SJSA1 (cell line): ENCODE measurements around the gene NACC2. TPM values are rescaled to one million over a fixed set of nuclear protein-coding genes. Genes with fewer than 3 reads are reported as not detected.

Experiments used
- DNase-seq, 2 experiments: peaks; one replicate each; pipeline ENCODE4 v3.0.0-alpha.2; 2015 to 2020; ENCODE audit warnings: low spot score in 2 of 2, low read depth in 1 of 2
- H3K27ac ChIP-seq: fragments of 250-450 bp; sonication (Bioruptor Pico); 2 replicates; pipeline ENCODE4 v1.5.1; 2020; ENCODE audit warnings: mild to moderate bottlenecking, moderate library complexity
- H3K27me3 ChIP-seq: fragments of 250-450 bp; sonication (Bioruptor Pico); replicated peaks from 2 replicates; pipeline ENCODE4 v1.5.1; 2020; ENCODE audit warnings: mild to moderate bottlenecking, moderate library complexity
- H3K36me3 ChIP-seq: fragments of 250-450 bp; sonication (Bioruptor Pico); 2 replicates; pipeline ENCODE4 v1.5.1; 2020; ENCODE audit warnings: mild to moderate bottlenecking
- H3K4me1 ChIP-seq: fragments of 250-450 bp; sonication (Bioruptor Pico); replicated peaks from 2 replicates; pipeline ENCODE4 v1.6.1; 2021; ENCODE audit warnings: mild to moderate bottlenecking
- H3K4me3 ChIP-seq: fragments of 250-450 bp; sonication (Bioruptor Pico); 2 replicates; pipeline ENCODE4 v1.5.1; 2020; ENCODE audit warnings: mild to moderate bottlenecking
- H3K9me3 ChIP-seq: fragments of 250-450 bp; sonication (Bioruptor Pico); replicated peaks from 2 replicates; pipeline ENCODE4 v1.5.1; 2020; ENCODE audit warnings: mild to moderate bottlenecking
- total RNA-seq: library from RNA; depleted of rRNA; stranded (reverse); fragments of >200 nt; shearing (Covaris generic); gene quantifications from 2 replicates; pipeline ENCODE4 v1.2.3, GENCODE V29; 2014

The NACC2 gene
- total RNA-seq, 1 experiment from 2014 or later: 20.2 TPM

DNA sequence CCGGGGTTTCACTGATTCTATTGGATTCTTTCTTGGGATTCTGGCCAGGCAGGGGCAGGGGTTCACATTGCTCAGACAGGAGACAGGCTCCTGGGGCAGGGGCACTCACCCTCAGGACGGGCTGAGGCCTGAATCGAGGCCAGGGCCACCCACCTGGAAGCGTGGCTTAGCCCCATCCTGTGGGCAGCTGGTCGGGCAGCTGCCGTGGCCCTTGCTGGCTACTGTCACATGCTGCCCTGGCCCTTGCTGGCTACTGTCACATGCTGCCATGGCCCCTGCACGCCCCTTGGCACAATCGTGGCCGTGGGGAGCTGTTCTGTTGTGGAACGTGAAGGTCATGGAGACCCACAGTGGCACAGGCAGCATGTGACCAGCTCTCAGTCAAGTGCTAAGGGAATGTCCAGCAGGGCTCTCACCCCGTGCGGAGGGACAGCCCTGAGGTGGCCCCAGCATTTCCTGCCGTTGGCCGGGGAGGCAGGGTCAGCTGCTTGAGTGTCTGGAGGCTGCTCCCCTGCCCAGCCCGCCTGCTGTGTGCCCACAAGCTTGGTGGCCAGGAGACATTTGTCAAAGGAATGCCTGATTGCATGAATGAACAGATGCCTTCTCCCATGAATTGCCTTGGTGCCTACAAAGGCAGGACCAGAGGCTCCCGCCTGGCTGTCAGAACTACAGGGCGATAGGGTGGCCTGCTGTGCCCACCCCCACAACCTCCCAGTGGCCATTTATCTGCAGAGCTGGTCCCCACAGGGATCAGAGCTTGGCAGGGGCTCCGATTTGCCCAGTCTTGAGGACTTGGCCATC is 40.4 kb upstream of the NACC2 start:
- Histone ChIP-seq H3K27me3 (peaks cover 46% of the 10 kb centered on the region), H3K4me1 (peaks cover 7% of the 10 kb centered on the region; the same call in 1 of the 2 replicates), H3K9me3 (no peaks in the 10 kb centered on the region), H3K36me3 (no peaks in the 10 kb centered on the region), H3K27ac (no peak overlapping the region), H3K4me3 (no peak overlapping the region)
- no peak for DNase-seq

DNA sequence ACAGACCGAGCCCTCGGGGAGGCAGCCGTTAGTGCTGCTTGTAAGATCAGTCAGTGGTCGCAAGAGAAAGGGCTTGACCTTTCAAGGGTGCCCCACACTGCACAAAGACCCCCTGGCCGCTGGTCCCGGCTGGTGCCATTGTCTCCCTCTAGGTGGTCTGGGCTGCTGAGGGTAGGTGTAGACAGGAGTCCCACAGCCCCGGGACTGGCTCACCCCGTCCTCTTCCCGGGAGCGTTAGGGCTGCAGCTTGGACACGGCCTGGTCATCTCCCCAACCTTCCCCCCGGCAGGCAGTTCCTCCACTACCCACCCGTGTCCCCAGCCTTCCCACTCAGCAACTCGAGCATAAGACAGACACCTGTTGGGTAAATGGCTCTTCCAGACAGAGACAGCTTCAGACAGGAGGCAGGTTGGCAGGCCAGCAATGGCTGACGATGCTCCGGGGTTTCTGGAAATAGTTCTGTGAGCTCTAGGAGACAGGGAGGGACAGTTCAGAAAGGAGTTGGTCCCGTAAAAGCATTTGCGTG is 38.9 kb upstream of the NACC2 start:
- H3K4me3 ChIP-seq: no peak overlapping the region
- no peak overlapping the region for H3K27ac ChIP-seq
- peaks cover 7% of the 10 kb centered on the region; the same call in 1 of the 2 replicates for H3K4me1 ChIP-seq
- H3K27me3 ChIP-seq: peaks cover 53% of the 10 kb centered on the region
- no peaks in the 10 kb centered on the region for H3K9me3 ChIP-seq
- no peaks in the 10 kb centered on the region for H3K36me3 ChIP-seq
- DNase-seq: no peak

DNA sequence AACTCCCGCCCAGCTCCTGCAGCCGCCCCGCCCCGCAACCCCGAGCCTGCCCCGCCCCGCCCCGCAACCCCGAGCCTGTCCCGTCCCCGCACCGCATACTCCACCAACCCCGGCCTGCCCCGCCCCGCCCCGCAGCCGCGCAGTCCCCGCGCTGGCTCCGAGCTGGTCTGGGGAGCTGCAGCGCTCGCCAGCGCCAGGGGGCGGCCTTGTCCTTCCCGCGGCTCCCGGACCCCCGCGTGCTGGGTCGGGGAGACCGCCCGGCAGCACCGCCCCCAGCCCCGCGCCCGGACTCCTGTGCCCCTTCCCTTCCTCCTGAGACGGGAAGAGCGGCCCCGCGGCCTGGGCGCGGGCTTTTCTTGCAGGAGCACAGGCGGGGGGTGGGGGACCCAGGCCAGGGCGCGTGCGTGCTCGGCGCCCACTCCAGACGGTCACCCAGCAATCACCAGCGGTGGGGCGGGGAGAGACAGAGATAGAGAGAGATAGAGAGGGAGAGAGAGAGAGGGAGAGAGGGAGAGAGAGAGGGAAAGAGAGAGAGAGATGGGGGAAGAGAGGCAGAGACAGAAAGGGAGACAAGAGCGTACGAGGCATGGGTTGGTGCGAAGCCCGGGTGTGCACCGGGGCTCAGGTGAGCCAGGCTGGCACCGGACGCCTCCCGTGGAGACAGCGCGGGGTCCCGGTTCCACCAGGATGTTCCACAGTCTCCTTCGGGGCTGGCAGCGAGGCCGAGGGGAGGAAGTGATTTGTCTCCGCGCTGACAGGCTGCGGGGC is 38.3 kb upstream of the NACC2 start:
- no peaks in the 10 kb centered on the region for H3K9me3 ChIP-seq
- peaks cover 7% of the 10 kb centered on the region; the same call in 1 of the 2 replicates for H3K4me1 ChIP-seq
- no peak overlapping the region for H3K27ac ChIP-seq
- DNase-seq: no peak
- no peak overlapping the region for H3K4me3 ChIP-seq
- H3K27me3 ChIP-seq: peaks cover 56% of the 10 kb centered on the region
- no peaks in the 10 kb centered on the region for H3K36me3 ChIP-seq

DNA sequence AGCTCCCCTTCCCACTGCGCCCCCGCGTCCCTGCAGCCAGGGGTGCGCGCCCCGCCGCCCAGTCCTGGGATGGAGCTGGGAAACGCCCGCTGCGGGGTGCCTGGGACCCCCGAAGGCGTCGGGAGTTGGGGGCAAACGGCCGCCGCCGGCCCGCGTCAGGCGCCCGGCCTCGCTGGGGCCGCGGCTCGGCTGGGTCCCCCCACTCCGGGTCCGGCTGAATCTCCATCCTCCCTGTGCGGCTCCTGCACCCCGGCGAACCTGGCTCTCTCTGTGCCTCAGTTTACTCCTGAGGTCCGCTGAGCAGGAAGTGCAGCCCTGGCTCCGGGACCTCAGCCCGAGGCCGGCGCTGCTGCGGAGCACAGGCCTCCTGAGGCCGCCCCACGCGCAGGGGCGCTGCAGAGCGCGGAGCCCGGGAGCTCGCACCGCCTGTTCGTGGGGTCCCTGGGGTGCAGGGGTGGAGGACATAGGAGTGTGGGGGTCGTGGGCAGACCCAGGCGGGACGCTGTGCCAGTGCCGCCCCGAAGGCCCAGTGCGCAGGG is 37.5 kb upstream of the NACC2 start:
- no peaks in the 10 kb centered on the region for H3K36me3 ChIP-seq
- DNase-seq: no peak
- no peaks in the 10 kb centered on the region for H3K9me3 ChIP-seq
- H3K4me3 ChIP-seq: no peak overlapping the region
- peaks cover 58% of the 10 kb centered on the region for H3K27me3 ChIP-seq
- H3K27ac ChIP-seq: no peak overlapping the region
- peaks cover 7% of the 10 kb centered on the region; the same call in 1 of the 2 replicates for H3K4me1 ChIP-seq

DNA sequence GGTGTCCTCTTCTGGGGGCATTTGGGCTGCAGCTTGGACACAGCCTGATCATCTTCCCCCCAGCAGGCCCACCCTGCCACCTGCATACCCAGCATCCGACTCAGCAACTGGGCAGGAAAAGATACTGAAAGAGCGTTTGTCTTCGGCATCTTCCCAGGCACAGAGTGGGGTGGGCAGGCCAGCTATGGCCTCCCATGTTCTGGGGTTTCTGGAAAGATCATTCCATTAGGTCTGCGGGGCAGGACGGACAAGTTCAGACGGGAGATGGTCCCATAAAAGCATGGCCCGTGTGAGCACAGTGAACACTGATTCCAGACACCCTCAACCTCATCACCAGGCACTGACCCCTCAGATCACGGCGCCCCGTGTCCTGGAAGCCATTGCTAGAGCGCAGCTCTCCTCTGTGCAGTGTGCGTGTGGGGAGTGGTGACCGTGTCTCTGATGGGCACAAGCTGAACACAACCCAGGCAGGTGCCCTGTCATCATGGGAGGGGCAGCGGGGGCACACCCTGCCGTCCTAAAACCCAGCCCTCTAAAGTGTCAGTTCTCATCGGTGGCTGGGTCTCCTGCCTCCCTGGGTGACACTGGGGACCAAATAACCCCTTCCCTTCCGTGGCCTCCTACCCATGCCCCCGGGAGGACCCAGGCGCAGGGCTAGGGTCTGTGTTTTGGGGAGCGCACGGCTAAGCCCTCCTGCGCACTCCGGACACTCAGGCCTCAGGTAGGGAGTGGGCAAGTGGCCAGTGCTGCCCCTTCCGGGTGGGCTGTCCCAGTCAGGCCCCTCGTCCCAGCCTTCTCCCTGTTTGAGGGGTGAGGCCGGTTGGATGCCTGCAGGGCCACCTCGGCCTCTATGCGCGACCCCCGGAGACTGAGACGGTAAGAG is 36.8 kb upstream of the NACC2 start:
- H3K27ac ChIP-seq: no peak overlapping the region
- H3K36me3 ChIP-seq: no peaks in the 10 kb centered on the region
- peaks cover 7% of the 10 kb centered on the region; the same call in 1 of the 2 replicates for H3K4me1 ChIP-seq
- no peak overlapping the region for H3K4me3 ChIP-seq
- no peak for DNase-seq
- peaks cover 58% of the 10 kb centered on the region for H3K27me3 ChIP-seq
- H3K9me3 ChIP-seq: no peaks in the 10 kb centered on the region

DNA sequence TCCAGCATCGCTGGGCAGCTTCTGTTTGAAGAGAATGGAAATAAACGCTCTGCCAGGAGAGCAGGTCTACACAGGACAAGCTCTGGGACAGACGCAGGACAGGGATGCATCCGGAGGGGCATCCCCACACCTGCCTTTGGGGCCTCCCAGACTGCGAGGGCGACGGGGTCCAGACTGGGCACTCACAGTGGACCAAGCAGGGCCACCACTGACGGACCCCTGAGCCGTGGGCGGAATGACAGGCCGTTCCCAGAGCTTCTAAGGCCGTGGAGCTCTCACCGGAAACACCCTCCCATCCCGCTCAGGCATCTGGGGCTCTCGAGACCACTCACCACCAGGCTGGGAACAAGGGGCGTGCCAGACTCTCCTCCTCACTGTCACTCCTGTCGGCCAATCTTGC is 34.1 kb upstream of the NACC2 start:
- Histone ChIP-seq H3K4me3 (no peak overlapping the region), H3K27me3 (peaks cover 43% of the 10 kb centered on the region), H3K9me3 (no peaks in the 10 kb centered on the region)

DNA sequence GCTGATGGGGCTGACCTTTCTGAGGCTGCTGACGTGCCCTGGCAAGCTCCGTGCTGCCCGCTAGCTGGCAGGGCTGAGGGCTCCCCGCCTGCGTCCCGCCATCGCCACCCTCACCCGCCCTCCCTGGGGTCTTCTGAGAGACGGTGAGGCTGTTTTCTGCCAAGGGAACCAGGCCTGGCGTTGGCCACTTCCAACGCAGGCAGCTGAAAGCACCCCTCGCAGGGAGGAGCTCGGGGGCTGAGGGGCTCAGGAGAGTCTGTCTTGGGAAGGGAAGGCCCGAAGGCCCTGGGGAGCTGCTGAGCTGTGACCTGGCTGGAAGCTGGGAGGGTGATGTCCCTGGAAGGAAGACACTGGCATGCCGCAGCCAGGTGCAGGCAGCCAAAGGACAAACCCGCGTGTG is 33.3 kb upstream of the NACC2 start:
- no peak for DNase-seq
- Histone ChIP-seq H3K27me3 (peaks cover 36% of the 10 kb centered on the region), H3K36me3 (no peaks in the 10 kb centered on the region), H3K9me3 (no peaks in the 10 kb centered on the region), H3K4me1 (peaks cover 3% of the 10 kb centered on the region; the same call in 1 of the 2 replicates), H3K27ac (no peak overlapping the region), H3K4me3 (no peak overlapping the region)

More for the DNA sequence above, 34.1 kb upstream of the NACC2 start:
- no peak overlapping the region for H3K27ac ChIP-seq
- DNase-seq: no peak
- H3K36me3 ChIP-seq: no peaks in the 10 kb centered on the region
- H3K4me1 ChIP-seq: peaks cover 3% of the 10 kb centered on the region; the same call in 1 of the 2 replicates

DNA sequence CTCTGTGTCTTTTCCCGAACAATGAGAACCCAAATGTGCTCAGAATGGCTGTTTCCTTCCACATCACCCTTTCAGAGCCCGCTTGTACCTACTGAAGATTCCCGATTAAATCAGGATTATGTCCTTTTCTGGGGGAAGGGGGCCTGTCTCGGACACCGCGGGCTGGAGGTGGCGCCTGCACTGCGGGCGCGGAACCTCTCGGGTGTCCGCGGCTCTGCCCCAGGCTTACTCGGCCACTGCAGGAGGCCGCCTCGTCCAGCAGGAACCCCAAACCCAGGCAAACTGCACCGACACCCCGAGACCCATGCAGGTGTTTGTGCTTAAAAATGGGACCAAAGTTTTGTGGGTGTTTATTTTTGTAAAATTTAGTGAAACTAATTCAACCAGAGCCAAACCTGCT is 32.2 kb upstream of the NACC2 start:
- H3K27me3 ChIP-seq: peaks cover 28% of the 10 kb centered on the region
- no peak for DNase-seq
- H3K9me3 ChIP-seq: no peaks in the 10 kb centered on the region
- no peaks in the 10 kb centered on the region for H3K36me3 ChIP-seq
- H3K4me3 ChIP-seq: no peak overlapping the region
- peaks cover 6% of the 10 kb centered on the region for H3K4me1 ChIP-seq
- no peak overlapping the region for H3K27ac ChIP-seq

DNA sequence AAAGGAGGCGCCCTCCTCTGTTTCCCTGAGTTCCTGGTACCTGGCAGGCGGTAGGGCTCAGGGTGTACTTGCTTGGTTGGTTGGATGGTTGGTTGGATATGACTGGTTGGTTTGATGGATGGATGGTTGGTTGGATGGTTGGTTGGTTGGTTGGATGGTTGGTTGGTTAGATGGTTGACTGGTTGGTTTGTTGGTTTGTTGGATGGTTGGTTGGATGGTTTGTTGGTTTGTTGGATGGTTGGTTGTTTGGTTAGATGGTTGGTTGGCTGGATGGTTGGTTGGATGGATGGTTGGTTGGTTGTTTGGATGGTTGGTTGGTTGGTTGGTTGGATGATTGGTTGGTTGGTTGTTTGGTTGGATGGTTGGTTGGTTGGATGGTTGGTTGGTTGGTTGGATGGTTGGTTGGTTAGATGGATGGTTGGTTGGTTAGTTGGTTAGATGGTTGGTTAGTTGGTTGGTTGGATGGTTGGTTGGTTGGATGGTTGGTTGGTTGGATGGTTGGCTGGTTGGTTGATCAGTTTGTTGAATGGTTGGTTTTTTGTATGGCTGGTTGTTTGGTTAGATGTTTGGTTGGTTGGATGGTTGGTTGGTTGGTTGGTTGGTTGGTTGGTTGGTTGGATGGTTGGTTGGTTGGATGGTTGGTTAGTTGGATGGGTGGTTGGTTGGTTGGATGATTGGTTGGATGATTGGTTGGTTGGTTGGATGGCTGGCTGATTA is 30.0 kb upstream of the NACC2 start:
- H3K27ac ChIP-seq: no peak overlapping the region
- H3K27me3 ChIP-seq: peaks cover 11% of the 10 kb centered on the region; the same call in 1 of the 2 replicates
- no peaks in the 10 kb centered on the region for H3K9me3 ChIP-seq

DNA sequence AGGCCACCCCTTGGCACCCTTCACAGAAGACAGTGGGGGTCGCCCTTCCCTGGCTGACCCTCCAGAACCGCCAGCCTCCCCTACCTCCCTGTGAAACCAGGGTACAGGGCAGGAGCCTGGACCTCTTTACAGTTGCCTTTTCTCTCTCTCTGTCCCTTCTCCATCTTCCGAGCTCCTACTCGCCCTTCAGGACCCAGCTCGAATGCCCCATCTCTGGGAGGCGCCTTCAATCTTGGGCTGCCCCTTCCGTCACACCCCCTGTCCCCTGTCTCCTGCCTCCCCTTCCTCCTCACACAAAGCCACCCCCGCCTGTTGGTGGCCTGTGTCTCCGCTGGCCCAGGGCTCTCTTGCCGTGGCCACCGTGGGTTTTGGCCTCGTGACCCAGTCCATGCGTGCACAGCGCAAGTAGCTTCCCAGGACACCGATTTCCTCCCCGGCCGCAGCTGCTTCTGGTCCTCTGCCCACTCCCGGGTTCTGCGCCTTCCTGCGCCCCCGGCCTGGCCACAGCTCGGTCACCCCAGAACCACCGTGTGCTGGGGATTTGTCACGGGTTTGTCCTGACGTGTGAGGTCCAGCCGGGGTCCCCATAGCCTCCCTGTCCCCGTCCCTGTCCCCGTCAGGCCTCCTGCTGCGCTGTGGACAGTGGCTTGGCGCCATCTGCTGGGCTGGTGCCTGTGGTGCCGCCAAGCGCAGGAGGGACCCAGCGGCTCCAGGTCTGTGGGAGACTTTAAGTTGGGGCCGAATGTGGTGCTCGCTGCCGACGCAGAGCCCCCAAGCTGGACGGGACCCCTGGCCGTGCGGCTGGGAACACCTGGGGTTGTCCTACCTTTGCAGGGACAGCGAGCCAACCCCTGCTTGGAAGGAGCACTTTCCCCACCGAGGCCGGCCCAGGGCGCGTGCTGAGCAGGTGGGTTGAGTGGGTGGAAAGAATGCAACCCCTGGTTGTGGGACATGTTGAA is 27.6 kb upstream of the NACC2 start:
- peaks cover 21% of the 10 kb centered on the region for H3K4me1 ChIP-seq
- H3K4me3 ChIP-seq: no peak overlapping the region
- H3K9me3 ChIP-seq: no peaks in the 10 kb centered on the region
- no peaks in the 10 kb centered on the region for H3K27me3 ChIP-seq
- peaks cover 9% of the 10 kb centered on the region for H3K36me3 ChIP-seq
- H3K27ac ChIP-seq: no peak overlapping the region
- peak; percentile 57 to 65 for DNase-seq

More for the DNA sequence above, 30.0 kb upstream of the NACC2 start:
- Histone ChIP-seq H3K4me3 (no peak overlapping the region), H3K4me1 (peaks cover 10% of the 10 kb centered on the region), H3K36me3 (no peaks in the 10 kb centered on the region)
- no peak for DNase-seq

DNA sequence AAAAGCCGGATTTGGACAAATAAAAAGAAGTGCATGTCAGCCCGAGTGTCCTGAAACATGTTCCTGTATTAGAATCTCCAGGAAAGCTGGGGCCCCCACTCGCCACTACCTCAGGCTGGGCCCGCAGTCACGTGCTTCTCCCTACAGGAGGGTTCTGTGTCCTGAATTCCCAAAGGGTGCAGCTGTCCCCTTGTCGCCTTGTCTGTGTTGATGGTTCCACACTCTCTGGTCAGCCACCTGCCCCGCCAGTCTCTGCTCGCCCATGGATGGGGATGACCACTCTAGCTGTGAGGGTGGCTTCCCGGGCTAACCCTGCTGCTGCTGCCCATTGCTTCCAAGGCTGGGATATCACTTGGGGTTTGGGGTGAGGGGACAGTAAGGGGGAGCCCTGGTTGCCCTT is 26.7 kb upstream of the NACC2 start:
- Histone ChIP-seq H3K4me3 (no peak overlapping the region), H3K4me1 (peaks cover 29% of the 10 kb centered on the region), H3K9me3 (no peaks in the 10 kb centered on the region), H3K36me3 (peaks cover 11% of the 10 kb centered on the region), H3K27me3 (no peaks in the 10 kb centered on the region), H3K27ac (no peak overlapping the region)
- no peak for DNase-seq

DNA sequence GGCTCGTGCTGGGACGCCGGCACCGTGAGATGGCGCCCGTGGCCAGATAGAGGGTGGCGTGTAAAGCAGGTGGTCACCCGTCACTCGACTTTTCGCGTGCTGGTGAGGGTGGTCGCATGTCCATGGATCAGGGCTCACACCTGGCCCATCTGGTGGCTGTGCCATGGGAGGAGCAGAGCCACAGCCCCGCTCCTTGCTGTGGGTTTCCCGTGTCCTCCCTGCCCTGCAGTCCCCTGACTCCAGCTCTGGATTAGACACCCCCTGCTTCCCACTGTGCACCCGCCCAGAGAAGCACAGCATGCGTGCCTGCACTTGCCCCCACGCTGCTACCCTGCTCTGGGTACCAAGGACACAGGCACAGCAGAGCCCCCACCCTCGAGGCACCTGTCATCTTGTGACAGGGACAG is 25.4 kb upstream of the NACC2 start:
- DNase-seq: no peak
- Histone ChIP-seq H3K9me3 (no peaks in the 10 kb centered on the region), H3K27ac (no peak overlapping the region), H3K4me3 (no peak overlapping the region), H3K36me3 (peaks cover 20% of the 10 kb centered on the region), H3K4me1 (peaks cover 29% of the 10 kb centered on the region), H3K27me3 (no peaks in the 10 kb centered on the region)
